Measurements from ENCODE around the gene POLA1.

GRCh38 chrX:25006586-25007058 is 312.9 kb downstream of the POLA1 start:
- TF ChIP-seq POLR2A (IDR thresholded peaks at IDR 0.05): no peak
- TF ChIP-seq, protein P1, sequence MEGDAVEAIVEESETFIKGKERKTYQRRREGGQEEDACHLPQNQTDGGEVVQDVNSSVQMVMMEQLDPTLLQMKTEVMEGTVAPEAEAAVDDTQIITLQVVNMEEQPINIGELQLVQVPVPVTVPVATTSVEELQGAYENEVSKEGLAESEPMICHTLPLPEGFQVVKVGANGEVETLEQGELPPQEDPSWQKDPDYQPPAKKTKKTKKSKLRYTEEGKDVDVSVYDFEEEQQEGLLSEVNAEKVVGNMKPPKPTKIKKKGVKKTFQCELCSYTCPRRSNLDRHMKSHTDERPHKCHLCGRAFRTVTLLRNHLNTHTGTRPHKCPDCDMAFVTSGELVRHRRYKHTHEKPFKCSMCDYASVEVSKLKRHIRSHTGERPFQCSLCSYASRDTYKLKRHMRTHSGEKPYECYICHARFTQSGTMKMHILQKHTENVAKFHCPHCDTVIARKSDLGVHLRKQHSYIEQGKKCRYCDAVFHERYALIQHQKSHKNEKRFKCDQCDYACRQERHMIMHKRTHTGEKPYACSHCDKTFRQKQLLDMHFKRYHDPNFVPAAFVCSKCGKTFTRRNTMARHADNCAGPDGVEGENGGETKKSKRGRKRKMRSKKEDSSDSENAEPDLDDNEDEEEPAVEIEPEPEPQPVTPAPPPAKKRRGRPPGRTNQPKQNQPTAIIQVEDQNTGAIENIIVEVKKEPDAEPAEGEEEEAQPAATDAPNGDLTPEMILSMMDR (IDR thresholded peaks at IDR 0.05): no peak

All from heart left ventricle (tissue), 13 donors.